Activated CD8-positive, alpha-beta T cell treated with anti-CD3 and anti-CD28 coated beads for 36 hours (primary cell): Measurements from ENCODE around the gene GPR173. TPM values are rescaled to one million over a fixed set of nuclear protein-coding genes. Genes with fewer than 3 reads are reported as not detected.

Experiments
- ATAC-seq: fragments of 200-7000 bp; cut with Tn5 transposase; one replicate; pipeline ENCODE4 v1.10.0; 2021; ENCODE audit warnings: mild to moderate bottlenecking, moderate library complexity
- CTCF ChIA-PET: fragments of 350-600 bp; sonication (Branson Sonifier 250); formaldehyde crosslinking; loops from one replicate; lab custom pipeline; 2021; ENCODE audit warnings: antibody characterized with exemption; lab: Charles Lee
- POLR2A ChIA-PET: fragments of 350-600 bp; sonication (Branson Sonifier 250); formaldehyde crosslinking; loops from one replicate; lab custom pipeline; 2021; ENCODE audit warnings: antibody characterized with exemption; lab: Charles Lee
- DNase-seq: peaks from one replicate; pipeline ENCODE4 v3.0.0-alpha.2; 2020
- H3K27ac Mint-ChIP-seq: one replicate; pipeline ENCODE4 v1.8.0; 2021; ENCODE audit warnings: mild to moderate bottlenecking, mixed read lengths
- H3K27me3 Mint-ChIP-seq: one replicate; pipeline ENCODE4 v1.8.0; 2021; ENCODE audit warnings: mixed read lengths
- H3K36me3 Mint-ChIP-seq: one replicate; pipeline ENCODE4 v1.8.0; 2021; ENCODE audit warnings: low read depth, mixed read lengths
- H3K4me1 Mint-ChIP-seq: one replicate; pipeline ENCODE4 v1.8.0; 2021; ENCODE audit warnings: low read depth, mixed read lengths
- H3K4me3 Mint-ChIP-seq: one replicate; pipeline ENCODE4 v1.8.0; 2021; ENCODE audit warnings: mild to moderate bottlenecking, moderate library complexity, mixed read lengths
- H3K9me3 Mint-ChIP-seq: one replicate; pipeline ENCODE4 v1.8.0; 2021; ENCODE audit warnings: mixed read lengths
- intact Hi-C: fragments of 100-400 bp; cut with micrococcal nuclease; formaldehyde crosslinking; loops from one replicate; pipeline ENCODE4 v1.10.0; 2022
- total RNA-seq, 2 experiments: library from RNA; stranded (reverse); gene quantifications; one replicate each; pipeline ENCODE4 v1.2.3, GENCODE V29; 2021
- TF ChIP-seq, protein P1 (sequence below): fragments of 200-600 bp; IDR thresholded peaks from one replicate; pipeline ENCODE4 v1.8.0; 2022; ENCODE audit warnings: antibody characterized with exemption, mild to moderate bottlenecking

Gene GPR173
- total RNA-seq, 2 experiments from 2014 or later = 0.36 to 0.70 TPM

DNA sequence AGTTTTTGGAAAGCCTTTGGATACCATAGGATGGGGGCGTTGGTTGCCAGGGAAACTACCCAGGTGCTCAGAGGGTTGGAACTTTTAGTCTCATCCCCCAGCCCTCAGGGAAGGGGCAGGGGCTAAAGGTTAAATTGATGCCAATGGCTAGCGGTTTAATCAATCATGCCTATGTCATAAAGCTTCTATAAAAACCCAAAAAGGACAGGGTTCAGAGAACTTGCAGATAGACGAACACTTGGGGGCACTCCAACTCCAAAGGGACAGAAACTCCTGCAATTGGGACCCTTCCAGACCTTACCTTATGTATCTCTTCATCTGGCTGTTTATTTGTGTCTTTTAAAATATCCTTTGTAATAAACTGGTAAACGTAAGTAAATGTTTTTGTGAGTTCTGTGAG lies 30.0 kb upstream of the GPR173 start:
- Mint-ChIP-seq H3K36me3 (no peaks in the 10 kb centered on the region), H3K27me3 (no peaks in the 10 kb centered on the region), H3K27ac (no peak overlapping the region), H3K4me1 (no peaks in the 10 kb centered on the region), H3K9me3 (no peaks in the 10 kb centered on the region), H3K4me3 (no peak overlapping the region)
- ChIA-PET CTCF (interaction anchor here (1.0 kb wide), 1 partner anchor 15 kb away, joined by 3 read pairs; no protein-coding TSS in a partner anchor), POLR2A (no interaction called here)
- intact Hi-C loops = no loop called here
- ATAC-seq (no peak), DNase-seq (no peak)
- TF ChIP-seq, protein P1, sequence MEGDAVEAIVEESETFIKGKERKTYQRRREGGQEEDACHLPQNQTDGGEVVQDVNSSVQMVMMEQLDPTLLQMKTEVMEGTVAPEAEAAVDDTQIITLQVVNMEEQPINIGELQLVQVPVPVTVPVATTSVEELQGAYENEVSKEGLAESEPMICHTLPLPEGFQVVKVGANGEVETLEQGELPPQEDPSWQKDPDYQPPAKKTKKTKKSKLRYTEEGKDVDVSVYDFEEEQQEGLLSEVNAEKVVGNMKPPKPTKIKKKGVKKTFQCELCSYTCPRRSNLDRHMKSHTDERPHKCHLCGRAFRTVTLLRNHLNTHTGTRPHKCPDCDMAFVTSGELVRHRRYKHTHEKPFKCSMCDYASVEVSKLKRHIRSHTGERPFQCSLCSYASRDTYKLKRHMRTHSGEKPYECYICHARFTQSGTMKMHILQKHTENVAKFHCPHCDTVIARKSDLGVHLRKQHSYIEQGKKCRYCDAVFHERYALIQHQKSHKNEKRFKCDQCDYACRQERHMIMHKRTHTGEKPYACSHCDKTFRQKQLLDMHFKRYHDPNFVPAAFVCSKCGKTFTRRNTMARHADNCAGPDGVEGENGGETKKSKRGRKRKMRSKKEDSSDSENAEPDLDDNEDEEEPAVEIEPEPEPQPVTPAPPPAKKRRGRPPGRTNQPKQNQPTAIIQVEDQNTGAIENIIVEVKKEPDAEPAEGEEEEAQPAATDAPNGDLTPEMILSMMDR = no peak

DNA sequence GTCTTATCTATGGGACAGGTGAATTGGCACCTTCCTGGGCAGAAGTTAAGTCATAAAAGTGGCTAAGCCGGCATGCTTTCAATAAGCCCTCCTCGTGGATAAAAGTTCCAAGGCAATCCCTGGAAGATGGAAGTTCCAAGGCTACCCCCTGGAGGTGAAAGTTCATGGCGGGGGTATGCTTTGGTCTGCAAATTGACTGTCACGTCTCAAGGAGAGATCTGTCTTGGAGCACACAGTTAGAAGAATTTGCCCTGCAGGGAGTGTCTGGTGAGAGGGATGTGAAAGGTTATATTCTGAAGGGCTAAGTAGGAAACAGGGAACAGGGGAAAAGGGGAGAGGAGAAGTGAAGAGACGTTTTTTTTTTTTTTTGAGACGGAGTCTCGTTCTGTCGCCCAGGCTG lies 26.2 kb upstream of the GPR173 start:
- Mint-ChIP-seq H3K27me3 (no peaks in the 10 kb centered on the region), H3K9me3 (no peaks in the 10 kb centered on the region), H3K4me1 (no peaks in the 10 kb centered on the region), H3K27ac (no peak overlapping the region), H3K36me3 (no peaks in the 10 kb centered on the region), H3K4me3 (no peak overlapping the region)
- ChIA-PET CTCF (no interaction called here), POLR2A (no interaction called here)
- ATAC-seq (no peak), DNase-seq (no peak)
- intact Hi-C loops = no loop called here
- TF ChIP-seq, protein P1 = no peak

DNA sequence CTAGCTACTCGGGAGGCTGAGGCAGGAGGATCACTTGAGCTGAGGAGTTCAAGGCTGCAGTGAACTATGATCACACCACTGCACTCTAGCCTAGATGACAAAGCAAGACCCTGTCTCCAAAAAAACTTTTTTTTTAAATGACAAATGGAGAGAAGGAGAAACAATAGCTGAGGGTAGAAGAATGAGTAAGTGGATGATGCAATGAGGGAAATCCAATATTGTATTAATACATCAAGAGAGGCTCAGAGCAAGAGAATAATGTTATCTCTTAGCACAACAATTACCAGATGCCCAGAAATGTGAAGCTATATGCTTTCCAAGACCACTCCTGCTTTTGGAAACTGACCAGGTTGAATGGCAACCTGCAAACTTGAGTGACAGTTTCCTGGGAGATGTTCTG lies 19.9 kb upstream of the GPR173 start:
- TF ChIP-seq, protein P1 = no peak
- no peak for ATAC-seq
- Mint-ChIP-seq H3K36me3 (no peaks in the 10 kb centered on the region), H3K27ac (no peak overlapping the region), H3K4me3 (no peak overlapping the region), H3K4me1 (no peaks in the 10 kb centered on the region), H3K9me3 (no peaks in the 10 kb centered on the region), H3K27me3 (no peaks in the 10 kb centered on the region)
- no peak for DNase-seq
- ChIA-PET POLR2A (no interaction called here), CTCF (no interaction called here)
- intact Hi-C loops = no loop called here

DNA sequence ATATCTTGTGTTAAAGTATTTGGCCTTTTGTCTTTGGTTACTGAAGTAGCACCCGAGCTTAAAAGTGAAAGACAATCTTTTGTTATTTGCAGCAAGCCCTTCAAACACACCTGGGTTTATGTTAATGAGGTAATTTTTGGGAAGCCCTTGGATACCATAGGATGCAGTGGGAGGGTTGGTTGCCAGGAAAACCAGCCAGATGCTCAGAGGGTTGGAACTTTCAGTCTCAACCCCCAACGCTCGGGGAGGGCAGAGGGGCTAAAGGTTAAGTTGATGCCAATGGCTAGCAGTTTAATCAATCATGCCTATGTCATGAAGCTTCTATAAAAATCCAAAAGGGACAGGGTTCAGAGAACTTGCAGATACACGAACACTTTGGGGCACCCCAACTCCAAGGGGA lies 17.2 kb upstream of the GPR173 start:
- Mint-ChIP-seq H3K27ac (no peak overlapping the region), H3K36me3 (no peaks in the 10 kb centered on the region), H3K9me3 (no peaks in the 10 kb centered on the region), H3K4me1 (no peaks in the 10 kb centered on the region), H3K4me3 (no peak overlapping the region), H3K27me3 (peaks cover 5% of the 10 kb centered on the region)
- DNase-seq (no peak), ATAC-seq (no peak)
- intact Hi-C loops = no loop called here
- POLR2A ChIA-PET = no interaction called here
- CTCF ChIA-PET = no interaction called here
- TF ChIP-seq, protein P1 = no peak

DNA sequence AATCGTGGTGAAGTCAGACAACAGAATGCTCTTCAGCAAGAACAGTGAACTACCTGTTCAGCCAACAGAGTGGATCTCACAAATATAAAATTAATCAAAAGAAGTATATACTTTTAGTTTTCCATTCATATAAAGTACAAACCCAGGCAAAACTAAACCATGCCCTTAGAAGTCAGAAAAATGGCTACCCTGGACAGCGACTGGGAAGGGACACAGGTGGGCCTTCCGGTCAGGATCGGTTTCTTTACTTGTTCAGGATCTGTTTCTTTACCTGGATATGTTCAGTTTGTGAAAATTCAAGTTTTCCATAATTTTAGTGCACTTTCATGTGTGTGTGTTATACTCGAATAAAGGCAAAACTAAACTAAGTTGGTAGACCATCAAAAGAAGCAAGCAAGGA lies 12.4 kb upstream of the GPR173 start:
- no peaks in the 10 kb centered on the region for H3K36me3 Mint-ChIP-seq
- ChIA-PET CTCF (no interaction called here), POLR2A (no interaction called here)
- ATAC-seq (no peak), DNase-seq (no peak)
- TF ChIP-seq, protein P1 = no peak
- intact Hi-C loops = no loop called here
- H3K27me3 Mint-ChIP-seq = peaks cover 7% of the 10 kb centered on the region
- H3K4me3 Mint-ChIP-seq = no peak overlapping the region
- H3K27ac Mint-ChIP-seq = no peak overlapping the region
- H3K4me1 Mint-ChIP-seq = no peaks in the 10 kb centered on the region
- no peaks in the 10 kb centered on the region for H3K9me3 Mint-ChIP-seq
